Lower lobe of right lung (tissue), 2 donors: ENCODE data around the gene PDXP. TPM values are rescaled to one million over a fixed set of nuclear protein-coding genes. Genes with fewer than 3 reads are reported as not detected.
A peak's percentile ranks its signal among the peaks of the same experiment; 100 is the strongest.

Experiments used
- ATAC-seq, 2 donors: fragments of 200-7000 bp; cut with Tn5 transposase; one replicate each; pipeline ENCODE4 v1.9.1; 2020 to 2022; ENCODE audit warnings: mild to moderate bottlenecking in 2 of 2, moderate library complexity in 2 of 2
- DNase-seq: peaks from one replicate; pipeline ENCODE4 v3.0.0-alpha.2; 2020
- H3K27ac ChIP-seq: fragments of 200-600 bp; one replicate; pipeline ENCODE4 v1.8.0; 2022
- H3K27me3 ChIP-seq: fragments of 200-600 bp; one replicate; pipeline ENCODE4 v1.8.0; 2022; ENCODE audit warnings: low read depth
- H3K36me3 ChIP-seq: fragments of 200-600 bp; one replicate; pipeline ENCODE4 v1.8.0; 2022; ENCODE audit warnings: mild to moderate bottlenecking
- H3K4me1 ChIP-seq: fragments of 200-600 bp; one replicate; pipeline ENCODE4 v1.8.0; 2022
- H3K4me3 ChIP-seq: fragments of 200-600 bp; one replicate; pipeline ENCODE4 v1.8.0; 2022; ENCODE audit warnings: mild to moderate bottlenecking
- H3K9me3 ChIP-seq: fragments of 200-600 bp; one replicate; pipeline ENCODE4 v1.8.0; 2022
- intact Hi-C: fragments of 100-400 bp; cut with DNase I; formaldehyde crosslinking; loops from one replicate; pipeline ENCODE4 v1.11.0; 2022
- total RNA-seq: library from RNA; stranded (reverse); fragmentation: NEBNext Ultra II Directional; extraction: Animal tissue kit (Norgen Biotek cat#: 25700); gene quantifications from one replicate; pipeline ENCODE4 v1.2.1, GENCODE V29; 2021
- TF ChIP-seq, protein P1 (sequence below): fragments of 200-600 bp; IDR thresholded peaks from one replicate; pipeline ENCODE4 v1.8.0; 2022; ENCODE audit warnings: antibody characterized with exemption, mild to moderate bottlenecking
- donor health status: DM: no; HTN: yes; CAD: no; lungs with severe emphysema.

Gene PDXP
- total RNA-seq, 1 donor from 2014 or later: 3.9 TPM

DNA sequence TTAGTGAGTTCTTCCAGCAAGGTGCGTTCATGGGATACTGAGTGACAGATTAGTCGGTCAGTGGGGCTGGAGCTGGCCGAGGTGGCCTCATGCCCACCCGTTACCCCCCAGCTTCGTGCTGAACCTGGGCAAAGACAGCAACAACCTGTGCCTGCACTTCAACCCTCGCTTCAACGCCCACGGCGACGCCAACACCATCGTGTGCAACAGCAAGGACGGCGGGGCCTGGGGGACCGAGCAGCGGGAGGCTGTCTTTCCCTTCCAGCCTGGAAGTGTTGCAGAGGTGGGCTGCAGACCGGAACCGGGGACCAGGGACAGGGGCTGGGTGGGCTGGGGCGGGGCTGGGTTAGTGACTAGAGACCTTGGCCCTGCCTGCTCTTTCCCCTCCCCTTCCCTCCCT lies 19.8 kb downstream of the PDXP start:
- Histone ChIP-seq H3K27ac (no peak overlapping the region), H3K4me3 (no peak overlapping the region), H3K9me3 (no peaks in the 10 kb centered on the region), H3K36me3 (peaks cover 28% of the 10 kb centered on the region), H3K4me1 (peaks cover 49% of the 10 kb centered on the region), H3K27me3 (no peaks in the 10 kb centered on the region)
- ATAC-seq (no peak), DNase-seq (no peak)
- intact Hi-C loops: no loop called here
- TF ChIP-seq, protein P1, sequence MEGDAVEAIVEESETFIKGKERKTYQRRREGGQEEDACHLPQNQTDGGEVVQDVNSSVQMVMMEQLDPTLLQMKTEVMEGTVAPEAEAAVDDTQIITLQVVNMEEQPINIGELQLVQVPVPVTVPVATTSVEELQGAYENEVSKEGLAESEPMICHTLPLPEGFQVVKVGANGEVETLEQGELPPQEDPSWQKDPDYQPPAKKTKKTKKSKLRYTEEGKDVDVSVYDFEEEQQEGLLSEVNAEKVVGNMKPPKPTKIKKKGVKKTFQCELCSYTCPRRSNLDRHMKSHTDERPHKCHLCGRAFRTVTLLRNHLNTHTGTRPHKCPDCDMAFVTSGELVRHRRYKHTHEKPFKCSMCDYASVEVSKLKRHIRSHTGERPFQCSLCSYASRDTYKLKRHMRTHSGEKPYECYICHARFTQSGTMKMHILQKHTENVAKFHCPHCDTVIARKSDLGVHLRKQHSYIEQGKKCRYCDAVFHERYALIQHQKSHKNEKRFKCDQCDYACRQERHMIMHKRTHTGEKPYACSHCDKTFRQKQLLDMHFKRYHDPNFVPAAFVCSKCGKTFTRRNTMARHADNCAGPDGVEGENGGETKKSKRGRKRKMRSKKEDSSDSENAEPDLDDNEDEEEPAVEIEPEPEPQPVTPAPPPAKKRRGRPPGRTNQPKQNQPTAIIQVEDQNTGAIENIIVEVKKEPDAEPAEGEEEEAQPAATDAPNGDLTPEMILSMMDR: no peak

DNA sequence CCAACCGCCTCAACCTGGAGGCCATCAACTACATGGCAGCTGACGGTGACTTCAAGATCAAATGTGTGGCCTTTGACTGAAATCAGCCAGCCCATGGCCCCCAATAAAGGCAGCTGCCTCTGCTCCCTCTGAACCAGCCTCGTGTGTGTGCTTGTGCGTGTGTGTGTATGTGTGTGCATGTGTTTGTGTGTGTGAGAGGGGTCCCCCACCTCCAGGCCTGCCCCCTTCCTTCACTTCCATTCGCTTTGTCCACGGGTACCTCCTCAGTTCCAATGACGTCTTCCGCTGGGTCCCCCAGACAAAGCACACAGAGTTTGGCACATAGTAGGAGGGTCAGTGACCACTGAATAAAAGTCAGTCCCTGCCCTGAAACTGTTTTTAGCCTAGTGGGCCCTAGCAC lies 21.1 kb downstream of the PDXP start:
- intact Hi-C loops: no loop called here
- TF ChIP-seq, protein P1: no peak
- H3K4me1 ChIP-seq: peaks cover 38% of the 10 kb centered on the region
- no peak overlapping the region for H3K4me3 ChIP-seq
- DNase-seq (no peak), ATAC-seq (no peak)
- no peaks in the 10 kb centered on the region for H3K27me3 ChIP-seq
- H3K36me3 ChIP-seq: peaks cover 28% of the 10 kb centered on the region
- H3K27ac ChIP-seq: no peak overlapping the region
- H3K9me3 ChIP-seq: no peaks in the 10 kb centered on the region

DNA sequence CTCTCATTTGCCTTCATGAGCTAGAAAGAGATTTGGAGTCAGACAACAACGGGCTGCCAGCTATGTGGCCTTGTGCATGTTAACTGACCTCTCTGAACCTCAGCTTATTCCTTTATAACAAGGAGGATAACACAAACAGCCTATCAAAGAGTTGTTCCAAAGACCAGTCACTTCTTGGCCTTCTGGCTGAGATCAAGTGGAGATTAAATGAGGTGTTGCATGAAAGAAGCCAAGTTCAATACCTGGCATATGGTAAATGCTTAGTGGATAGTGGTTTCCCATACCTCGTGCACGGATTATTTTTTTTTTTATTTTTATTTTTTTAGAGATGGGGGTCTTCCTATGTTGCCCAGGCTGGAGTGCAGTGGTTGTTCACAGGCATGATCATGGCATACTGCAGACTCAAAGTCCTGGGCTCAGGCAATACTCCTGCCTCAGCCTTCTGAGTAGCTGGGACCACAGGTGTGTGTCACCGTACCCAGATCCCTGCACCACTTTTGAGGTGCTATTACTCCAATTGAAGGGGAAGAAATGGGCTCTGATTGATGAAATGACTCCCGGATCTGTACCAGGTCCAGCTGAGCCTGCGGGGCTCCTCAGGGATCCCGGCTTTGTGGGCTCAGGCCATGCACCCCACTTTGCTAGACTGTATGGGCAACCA lies 21.8 kb downstream of the PDXP start:
- TF ChIP-seq, protein P1: no peak
- no peak for ATAC-seq
- Histone ChIP-seq H3K36me3 (peaks cover 28% of the 10 kb centered on the region), H3K4me3 (no peak overlapping the region), H3K27me3 (no peaks in the 10 kb centered on the region), H3K9me3 (no peaks in the 10 kb centered on the region), H3K27ac (no peak overlapping the region), H3K4me1 (peaks cover 32% of the 10 kb centered on the region)
- intact Hi-C loops: no loop called here
- no peak for DNase-seq

DNA sequence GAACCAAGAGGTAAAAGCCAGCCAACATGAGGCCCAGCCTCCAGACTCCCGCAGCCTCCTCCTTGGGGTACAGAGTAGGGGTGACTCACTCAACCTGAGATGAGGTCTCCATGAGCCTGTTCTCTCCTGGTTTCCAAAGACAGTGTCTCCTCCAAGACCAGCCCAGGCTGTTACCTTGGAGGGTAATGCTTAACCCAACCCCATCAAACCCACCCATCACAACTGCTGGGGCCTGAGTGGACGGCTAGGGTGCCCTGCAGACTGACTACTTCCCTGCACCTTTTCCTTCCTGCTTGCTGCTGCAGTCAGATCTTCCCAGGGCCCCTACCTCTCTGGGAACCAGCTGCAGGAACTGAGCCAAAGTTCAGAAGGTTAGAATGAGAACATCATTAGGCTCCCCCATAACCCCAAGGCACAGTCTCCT lies 22.5 kb downstream of the PDXP start:
- Histone ChIP-seq H3K36me3 (peaks cover 28% of the 10 kb centered on the region), H3K4me1 (peaks cover 32% of the 10 kb centered on the region), H3K27ac (no peak overlapping the region), H3K27me3 (no peaks in the 10 kb centered on the region), H3K4me3 (no peak overlapping the region), H3K9me3 (no peaks in the 10 kb centered on the region)
- TF ChIP-seq, protein P1: no peak
- ATAC-seq: no peak
- no peak for DNase-seq
- intact Hi-C loops: no loop called here

DNA sequence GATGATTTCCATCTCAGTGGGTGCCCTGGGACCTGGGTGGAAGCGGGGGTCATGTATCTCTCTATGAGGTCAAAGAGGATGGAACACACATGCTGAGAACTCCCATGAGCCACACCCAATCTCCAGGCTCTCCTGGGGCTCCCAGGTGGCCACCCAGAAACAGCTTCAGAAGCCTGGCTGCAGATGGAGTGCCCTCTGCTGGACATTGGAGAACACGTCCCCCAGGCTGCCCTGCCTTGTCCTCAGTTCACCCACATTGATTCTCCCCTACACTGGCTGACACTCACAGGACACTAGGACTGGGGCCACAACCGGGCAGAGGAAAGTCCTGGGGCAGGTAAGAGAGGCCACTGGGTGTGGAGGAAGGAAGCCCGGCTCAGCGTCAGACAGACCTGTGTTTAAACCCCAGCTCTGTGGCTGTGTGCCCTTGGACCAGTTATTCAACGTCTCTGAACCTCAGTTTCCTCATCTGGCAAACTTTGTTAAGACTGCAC lies 23.1 kb downstream of the PDXP start:
- Histone ChIP-seq H3K4me3 (no peak overlapping the region), H3K36me3 (peaks cover 28% of the 10 kb centered on the region), H3K4me1 (peaks cover 28% of the 10 kb centered on the region), H3K9me3 (no peaks in the 10 kb centered on the region), H3K27ac (no peak overlapping the region), H3K27me3 (no peaks in the 10 kb centered on the region)
- DNase-seq: peak; percentile 80
- peak; percentile 69 to 79 for ATAC-seq
- intact Hi-C loops: no loop called here
- TF ChIP-seq, protein P1: peak; percentile 86
